Endothelial cell of umbilical vein (primary cell): Measurements from ENCODE around the gene HSD17B8. TPM values are rescaled to one million over a fixed set of nuclear protein-coding genes. Genes with fewer than 3 reads are reported as not detected.

Experiments
- BruUV-seq: library from RNA; stranded (reverse); fragments of 400-500 nt; replicated peaks from 2 replicates; lab custom pipeline; 2021; lab: Mats Ljungman, UMichigan
- CTCF ChIA-PET: fragments of 300-600, 350-600 bp; sonication (Branson Sonifier 250); formaldehyde crosslinking; loops from one replicate; lab custom pipeline; 2021; ENCODE audit warnings: antibody characterized with exemption, inconsistent platforms; lab: Charles Lee
- POLR2A ChIA-PET: fragments of 300-600, 350-600 bp; sonication (Branson Sonifier 250); formaldehyde crosslinking; loops from one replicate; lab custom pipeline; 2021; ENCODE audit warnings: antibody characterized with exemption, inconsistent platforms; lab: Charles Lee
- DNase-seq: peaks from one replicate; pipeline ENCODE4 v3.0.0-alpha.2; 2011; ENCODE audit warnings: low read depth, low spot score
- FAIRE-seq: peaks from 2 replicates; lab custom pipeline; 2011; peaks lifted over from hg19 to GRCh38; lab: Jason Lieb, UNC
- H2AFZ ChIP-seq: 2 replicates; pipeline ENCODE4 v1.6.0; 2012; ENCODE audit warnings: low read depth, low read length, control low read depth, inconsistent platforms
- H3K27ac ChIP-seq: 2 replicates; pipeline ENCODE4 v1.5.1; 2011; ENCODE audit warnings: low read depth, mild to moderate bottlenecking, control low read depth, low read length, moderate library complexity; ENCODE audit not compliant: insufficient read depth
- H3K27me3 ChIP-seq, 2 experiments: 2 replicates each; pipeline versions ENCODE4 v1.6.0 to v1.6.1; 2011; ENCODE audit warnings: low read length in 2 of 2, mixed read lengths in 1 of 2; ENCODE audit not compliant: control insufficient read depth in 2 of 2, insufficient read depth in 2 of 2
- H3K36me3 ChIP-seq, 2 experiments: 2 replicates in 1 of 2; 3 replicates in 1 of 2; pipeline ENCODE4 v1.5.1; 2011; ENCODE audit warnings: low read length in 2 of 2, mild to moderate bottlenecking in 1 of 2, moderate library complexity in 1 of 2; ENCODE audit not compliant: control insufficient read depth in 2 of 2, insufficient read depth in 2 of 2; ENCODE audit errors: extremely low read depth in 1 of 2
- H3K4me1 ChIP-seq: 3 replicates; pipeline ENCODE4 v1.5.1; 2011; ENCODE audit warnings: mild to moderate bottlenecking, low read length; ENCODE audit not compliant: control insufficient read depth, insufficient read depth; ENCODE audit errors: extremely low read depth
- H3K4me2 ChIP-seq: 2 replicates; pipeline ENCODE4 v1.6.1; 2011; ENCODE audit warnings: low read length, control low read depth, mixed read lengths; ENCODE audit not compliant: insufficient read depth
- H3K4me3 ChIP-seq, 3 experiments: fragments of 200-600 bp in 1 of 3; sonication (generic), shearing (Covaris generic) in 1 of 3; replicated peaks in 1 of 3; 2 replicates each; pipeline ENCODE4 v1.5.1; 2011 to 2016; ENCODE audit warnings: control low read depth in 3 of 3, low read length in 3 of 3, mild to moderate bottlenecking in 2 of 3, inconsistent platforms in 1 of 3, low read depth in 1 of 3, moderate library complexity in 1 of 3; ENCODE audit not compliant: insufficient read depth in 1 of 3
- H3K79me2 ChIP-seq: 2 replicates; pipeline ENCODE4 v1.6.0; 2012; ENCODE audit warnings: low read length, inconsistent platforms; ENCODE audit not compliant: control insufficient read depth, insufficient read depth
- H3K9ac ChIP-seq: replicated peaks from 2 replicates; pipeline ENCODE3; 2011; ENCODE audit warnings: low read length, control low read depth; ENCODE audit not compliant: insufficient read depth; ENCODE audit errors: extremely low read depth
- H3K9me1 ChIP-seq: replicated peaks from 3 replicates; pipeline ENCODE4 v1.6.0; 2011; ENCODE audit warnings: mild to moderate bottlenecking, low read length; ENCODE audit not compliant: control insufficient read depth, insufficient read depth; ENCODE audit errors: extremely low read depth
- H3K9me3 ChIP-seq: replicated peaks from 2 replicates; pipeline ENCODE4 v1.5.1; 2012; ENCODE audit warnings: low read length, inconsistent platforms; ENCODE audit not compliant: control insufficient read depth, insufficient read depth
- H4K20me1 ChIP-seq: replicated peaks from 2 replicates; pipeline ENCODE3; 2011; ENCODE audit warnings: mild to moderate bottlenecking, low read length; ENCODE audit not compliant: control insufficient read depth, insufficient read depth; ENCODE audit errors: extremely low read depth
- CTCF ChIP-seq, 2 donors: IDR thresholded peaks; 1 replicate in 1 of 2; 2 replicates in 1 of 2; pipeline ENCODE4 v1.5.1; 2011; ENCODE audit warnings: low read length in 2 of 2, mild to moderate bottlenecking in 2 of 2, moderate library complexity in 2 of 2, control low read depth in 1 of 2, inconsistent platforms in 1 of 2, low read depth in 1 of 2; ENCODE audit not compliant: insufficient read depth in 1 of 2; ENCODE audit errors: extremely low read depth in 1 of 2
- EZH2 ChIP-seq: IDR thresholded peaks from 2 replicates; pipeline ENCODE4 v1.6.1; 2012; ENCODE audit warnings: borderline replicate concordance, low read depth, mild to moderate bottlenecking, moderate library complexity, low read length, inconsistent platforms; ENCODE audit not compliant: severe bottlenecking
- FOS ChIP-seq: IDR thresholded peaks from 2 replicates; pipeline ENCODE4 v1.6.1; 2011; ENCODE audit warnings: mild to moderate bottlenecking, low read length, moderate library complexity, borderline replicate concordance; ENCODE audit not compliant: insufficient read depth
- GATA2 ChIP-seq: IDR thresholded peaks from 2 replicates; pipeline ENCODE4 v1.7.0; 2011; ENCODE audit warnings: low read depth, mild to moderate bottlenecking, moderate library complexity, mixed read lengths, low read length; ENCODE audit not compliant: insufficient read length, insufficient read depth
- JUN ChIP-seq: IDR thresholded peaks from 2 replicates; pipeline ENCODE4 v1.6.1; 2011; ENCODE audit warnings: borderline replicate concordance, low read depth; ENCODE audit not compliant: insufficient read length, insufficient read depth
- MYC ChIP-seq: IDR thresholded peaks from one replicate; pipeline ENCODE4 v1.6.1; 2011; ENCODE audit warnings: mild to moderate bottlenecking, low read depth, low read length
- POLR2A ChIP-seq: IDR thresholded peaks from 2 replicates; pipeline ENCODE4 v1.6.1; 2012; ENCODE audit warnings: low read depth, mild to moderate bottlenecking, control low read depth, low read length
- POLR2AphosphoS5 ChIP-seq: IDR thresholded peaks from 2 replicates; pipeline ENCODE4 v1.6.1; 2012; ENCODE audit warnings: low read depth, mild to moderate bottlenecking, control low read depth, low read length, moderate library complexity; ENCODE audit not compliant: insufficient read depth
- dilution Hi-C: fragments of 300-500 bp; cut with MboI; formaldehyde crosslinking; loops from one replicate; pipeline ENCODE4 v1.15.0; 2019; ENCODE audit warnings: low sequenced_read_pairs; ENCODE audit not compliant: extremely low pct_ligation_motif_present
- intact Hi-C: fragments of 100-400 bp; cut with micrococcal nuclease; formaldehyde crosslinking; loops from one replicate; pipeline ENCODE4 v1.10.0; 2022
- polyA plus RNA-seq, 4 experiments: library from polyadenylated mRNA; depleted of rRNA in 3 of 4; stranded (reverse) in 3 of 4; unstranded in 1 of 4; fragments of >200 nt; gene quantifications; 2 replicates each; pipeline versions ENCODE4 v1.2.1 to v1.2.3, GENCODE V29; 2011 to 2012; ENCODE audit warnings: missing spikeins in 1 of 4
- total RNA-seq: library from RNA; stranded (reverse); gene quantifications from 2 replicates; pipeline ENCODE4 v1.2.3, GENCODE V29; 2021
- TF ChIP-seq, protein P1 (sequence below): IDR thresholded peaks from 2 replicates; pipeline ENCODE4 v1.6.1; 2011; ENCODE audit not compliant: insufficient read depth, insufficient read length

Gene HSD17B8
- total and polyA plus RNA-seq, 2 donors (not counting 3 experiments of a cell fraction or from before 2014, with no cell fraction given): 4.0 to 8.2 TPM

DNA sequence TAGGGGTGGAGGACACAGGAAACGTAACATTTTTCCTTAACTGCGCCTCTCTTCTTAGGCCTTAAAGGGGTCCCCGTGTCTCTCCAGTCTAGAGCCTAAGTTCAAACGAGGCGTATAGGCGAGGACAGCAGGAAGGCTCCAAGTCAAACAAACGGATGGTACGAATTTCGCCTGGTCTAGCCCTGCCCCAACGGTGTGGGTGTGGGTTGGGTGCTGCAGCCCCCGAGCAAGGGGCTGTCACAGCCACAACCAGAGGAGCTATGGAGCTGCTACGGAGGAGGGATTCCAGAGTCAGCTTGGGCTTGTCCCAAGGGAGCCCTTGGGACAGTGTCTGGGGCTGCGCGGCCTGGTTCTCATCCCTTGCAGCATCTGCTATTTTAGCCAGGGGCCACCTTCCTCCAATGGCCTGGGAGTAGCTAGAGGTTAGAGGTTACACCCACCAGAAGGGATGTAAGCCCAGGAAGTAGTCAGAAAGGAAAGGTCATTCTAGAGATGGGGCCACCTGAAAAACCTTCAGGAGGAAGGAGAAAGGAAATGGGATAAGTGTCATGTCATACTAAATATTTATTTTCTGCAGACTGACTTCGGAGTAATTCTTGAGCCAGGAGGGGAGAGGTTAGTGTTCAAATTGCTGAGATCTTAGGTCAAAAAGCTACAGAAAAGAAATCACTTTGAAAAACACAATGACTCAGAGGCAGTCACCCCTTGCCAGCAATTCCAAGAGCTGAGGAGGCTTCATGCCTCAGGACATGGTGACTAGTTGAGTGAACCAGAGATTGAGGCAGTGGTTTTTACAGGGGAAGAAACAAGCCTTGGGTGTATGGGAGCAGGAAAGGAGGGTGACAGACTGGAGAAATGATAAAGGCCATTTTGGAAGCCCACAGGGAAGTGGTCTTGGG lies 45.5 kb downstream of the HSD17B8 start:
- Histone ChIP-seq H3K9ac (peak overlapping the region; percentile 69), H3K9me1 (no peaks in the 10 kb centered on the region), H2AFZ (peak overlapping the region; percentile 75), H3K36me3 (peaks cover 0 to 2% of the 10 kb centered on the region in 2 experiments), H3K27ac (peak overlapping the region; percentile 72), H3K4me2 (peak overlapping the region; percentile 78), H4K20me1 (no peaks in the 10 kb centered on the region), H3K79me2 (no peaks in the 10 kb centered on the region), H3K4me3 (peak overlapping the region; percentile 18 to 69 (median 38)), H3K9me3 (no peaks in the 10 kb centered on the region), H3K27me3 (peaks cover 0 to 2% of the 10 kb centered on the region in 2 experiments), H3K4me1 (peaks cover 23% of the 10 kb centered on the region)
- dilution Hi-C loops (no loop called here), intact Hi-C loops (loop anchor here (1.0 to 10.0 kb wide), 4 partner anchors 21 to 365 kb away; partner anchors contain the start of genes RXRB, SLC39A7 and VPS52)
- CTCF ChIA-PET: interaction anchor here (0.9 to 4.5 kb wide), 19 partner anchors 10 to 412 kb away, joined by 3 to 99 read pairs (median 13); partner anchors contain the start of genes HSD17B8, RGL2, RPS18 and TAP2
- TSS peak; percentile 96 for BruUV-seq
- DNase-seq (peak; percentile 52), FAIRE-seq (peak; percentile 67)
- POLR2A ChIA-PET: interaction anchor here (0.7 to 2.7 kb wide), 5 partner anchors 22 to 278 kb away, joined by 3 to 12 read pairs (median 4); partner anchors contain the start of genes RING1, RPS18 and VPS52
- TF ChIP-seq FOS: peak; percentile 62
- no peak for TF ChIP-seq POLR2AphosphoS5
- peak; percentile 16 for TF ChIP-seq JUN
- TF ChIP-seq GATA2: no peak

GRCh38 chr6:33250731-33251130 lies 46.3 kb downstream of the HSD17B8 start:
- POLR2A ChIA-PET: interaction anchor here (2.7 kb wide), 1 partner anchor 21 kb away, joined by 10 read pairs; the partner anchor contains the start of genes RPS18 and VPS52
- peaks cover 0 to 2% of the 10 kb centered on the region in 2 experiments for H3K36me3 ChIP-seq
- H3K9ac ChIP-seq: no peak overlapping the region
- H4K20me1 ChIP-seq: no peaks in the 10 kb centered on the region
- H3K27ac ChIP-seq: no peak overlapping the region
- CTCF ChIA-PET: interaction anchor here (1.0 to 3.8 kb wide), 5 partner anchors 21 to 412 kb away, joined by 3 to 53 read pairs (median 4); partner anchors contain the start of genes RGL2, RPS18, TAP2 and VPS52
- no peak overlapping the region for H3K4me2 ChIP-seq
- peaks cover 23% of the 10 kb centered on the region for H3K4me1 ChIP-seq
- no peaks in the 10 kb centered on the region for H3K79me2 ChIP-seq
- DNase-seq (no peak), FAIRE-seq (no peak)
- no TSS peak for BruUV-seq
- intact Hi-C loops: no loop called here
- peaks cover 0 to 2% of the 10 kb centered on the region in 2 experiments for H3K27me3 ChIP-seq
- no peak overlapping the region for H2AFZ ChIP-seq
- dilution Hi-C loops: no loop called here
- no peak overlapping the region for H3K4me3 ChIP-seq
- TF ChIP-seq, protein P1, sequence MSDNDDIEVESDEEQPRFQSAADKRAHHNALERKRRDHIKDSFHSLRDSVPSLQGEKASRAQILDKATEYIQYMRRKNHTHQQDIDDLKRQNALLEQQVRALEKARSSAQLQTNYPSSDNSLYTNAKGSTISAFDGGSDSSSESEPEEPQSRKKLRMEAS: no peak
- TF ChIP-seq EZH2 (no peak), FOS (no peak), POLR2AphosphoS5 (no peak), CTCF (IDR thresholded peaks at IDR 0.05; ENCODE audit: extremely low read depth in 1 of 2, insufficient read depth in 1 of 2, low read depth in 1 of 2, low read length in 2 of 2) (no peak), GATA2 (no peak), POLR2A (no peak), JUN (no peak), MYC (no peak)
- H3K9me3 ChIP-seq: no peaks in the 10 kb centered on the region
- no peaks in the 10 kb centered on the region for H3K9me1 ChIP-seq
